Colonic mucosa (tissue), 4 donors: Measurements from ENCODE around the gene ADAP1. TPM values are rescaled to one million over a fixed set of nuclear protein-coding genes. Genes with fewer than 3 reads are reported as not detected.

ENCODE experiments used
- DNase-seq: peaks from one replicate; pipeline ENCODE4 v3.0.0-alpha.2; 2020
- H3K27ac ChIP-seq: fragments of 200-600 bp; one replicate; pipeline ENCODE4 v1.8.0; 2021
- H3K27me3 ChIP-seq: fragments of 200-600 bp; one replicate; pipeline ENCODE4 v1.8.0; 2021
- H3K36me3 ChIP-seq: fragments of 200-600 bp; one replicate; pipeline ENCODE4 v1.8.0; 2021
- H3K4me1 ChIP-seq: fragments of 200-600 bp; one replicate; pipeline ENCODE4 v1.8.0; 2021; ENCODE audit warnings: mild to moderate bottlenecking
- H3K4me3 ChIP-seq: fragments of 200-600 bp; one replicate; pipeline ENCODE4 v1.8.0; 2021
- H3K9ac ChIP-seq, 2 donors: one replicate each; pipeline ENCODE4 v1.7.0; 2013; ENCODE audit warnings: control low read depth in 2 of 2, low read depth in 2 of 2, low read length in 2 of 2
- H3K9me3 ChIP-seq: fragments of 200-600 bp; one replicate; pipeline ENCODE4 v1.8.0; 2021
- intact Hi-C: fragments of 100-400 bp; cut with DNase I; formaldehyde crosslinking; loops from one replicate; pipeline ENCODE4 v1.14.1; 2022
- total RNA-seq, 2 donors: library from RNA; stranded (reverse); fragmentation: NEBNext Ultra II Directional in 1 of 2; extraction: Animal tissue kit (Norgen Biotek cat#: 25700) in 1 of 2; gene quantifications; one replicate each; pipeline ENCODE4 v1.2.1, GENCODE V29; 2021
- TF ChIP-seq, protein P1 (sequence below): fragments of 200-600 bp; IDR thresholded peaks from one replicate; pipeline ENCODE4 v1.8.0; 2022; ENCODE audit warnings: antibody characterized with exemption, mild to moderate bottlenecking
- donor health status: healthy.
- donor health status: DM: no; HTN: no; CAD: no.
- donor health status: DM: no; HTN: no; CAD: no.

The ADAP1 gene
- total RNA-seq, 2 donors from 2014 or later, result 107 to 201 TPM

DNA sequence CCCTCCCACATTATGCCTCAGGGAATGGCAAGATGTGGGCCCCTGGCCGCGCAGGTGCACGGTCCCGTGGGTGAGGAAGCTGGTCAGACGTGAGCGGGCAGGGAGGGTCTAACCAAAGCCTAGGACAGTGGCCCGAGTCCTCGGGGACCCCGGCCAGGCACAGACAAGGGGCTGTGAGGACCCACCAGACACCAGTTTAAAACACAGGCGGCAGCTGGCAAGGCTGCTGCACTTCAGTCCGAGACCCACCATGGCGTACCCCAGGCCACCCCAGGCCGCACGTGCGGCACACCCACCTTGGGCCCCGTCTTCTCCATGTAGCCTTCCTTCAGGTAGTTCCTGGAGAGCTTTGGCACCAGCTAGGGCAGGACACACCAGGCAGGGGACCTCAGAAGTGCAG is 54.7 kb downstream of the ADAP1 start:
- TF ChIP-seq, protein P1, sequence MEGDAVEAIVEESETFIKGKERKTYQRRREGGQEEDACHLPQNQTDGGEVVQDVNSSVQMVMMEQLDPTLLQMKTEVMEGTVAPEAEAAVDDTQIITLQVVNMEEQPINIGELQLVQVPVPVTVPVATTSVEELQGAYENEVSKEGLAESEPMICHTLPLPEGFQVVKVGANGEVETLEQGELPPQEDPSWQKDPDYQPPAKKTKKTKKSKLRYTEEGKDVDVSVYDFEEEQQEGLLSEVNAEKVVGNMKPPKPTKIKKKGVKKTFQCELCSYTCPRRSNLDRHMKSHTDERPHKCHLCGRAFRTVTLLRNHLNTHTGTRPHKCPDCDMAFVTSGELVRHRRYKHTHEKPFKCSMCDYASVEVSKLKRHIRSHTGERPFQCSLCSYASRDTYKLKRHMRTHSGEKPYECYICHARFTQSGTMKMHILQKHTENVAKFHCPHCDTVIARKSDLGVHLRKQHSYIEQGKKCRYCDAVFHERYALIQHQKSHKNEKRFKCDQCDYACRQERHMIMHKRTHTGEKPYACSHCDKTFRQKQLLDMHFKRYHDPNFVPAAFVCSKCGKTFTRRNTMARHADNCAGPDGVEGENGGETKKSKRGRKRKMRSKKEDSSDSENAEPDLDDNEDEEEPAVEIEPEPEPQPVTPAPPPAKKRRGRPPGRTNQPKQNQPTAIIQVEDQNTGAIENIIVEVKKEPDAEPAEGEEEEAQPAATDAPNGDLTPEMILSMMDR, result no peak
- H3K27ac ChIP-seq, result no peak overlapping the region
- H3K36me3 ChIP-seq, result peaks cover 4% of the 10 kb centered on the region

DNA sequence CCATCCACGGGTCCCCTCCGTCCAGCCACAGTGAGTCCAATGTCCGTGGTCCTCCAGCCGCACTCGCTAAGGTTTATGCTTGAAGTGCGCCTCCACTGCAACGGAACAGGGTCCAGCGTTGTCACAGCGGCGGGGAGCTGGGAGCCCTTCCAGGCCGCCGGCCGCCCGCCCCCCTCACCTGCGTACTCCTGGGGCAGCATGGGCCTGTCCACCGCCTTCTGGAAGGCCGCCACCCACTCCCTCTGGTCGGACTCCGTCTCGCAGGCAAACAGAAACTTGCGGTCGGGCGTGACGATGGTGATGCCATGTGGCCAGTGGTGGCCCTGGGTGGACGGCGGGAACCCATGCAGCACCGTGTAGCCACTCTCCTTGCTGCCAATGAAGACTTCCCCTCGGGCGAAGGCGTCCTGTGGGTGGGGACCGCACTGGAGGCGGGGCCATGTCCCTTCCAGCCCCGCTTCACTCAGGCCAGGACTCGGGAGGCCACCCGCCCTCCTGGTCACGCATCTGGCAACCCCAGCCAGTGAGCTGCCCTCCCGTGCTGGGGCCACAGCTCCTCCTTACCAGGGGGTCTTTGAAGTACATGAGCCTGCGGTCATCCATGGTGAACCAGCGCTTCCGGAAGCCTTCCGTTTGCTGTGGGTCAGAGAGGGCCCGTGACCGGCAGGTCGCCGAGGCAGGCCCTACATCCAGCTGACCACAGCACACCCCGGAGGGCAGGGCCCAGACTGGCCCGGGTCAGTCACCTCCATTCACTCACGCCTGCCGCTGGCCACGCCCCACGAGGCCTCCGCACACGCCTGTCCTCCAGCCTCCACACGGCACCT is 55.4 kb downstream of the ADAP1 start:
- Histone ChIP-seq H3K27me3 (no peaks in the 10 kb centered on the region), H3K9ac (no peak overlapping the region), H3K9me3 (no peaks in the 10 kb centered on the region), H3K4me1 (peaks cover 4% of the 10 kb centered on the region), H3K27ac (no peak overlapping the region), H3K4me3 (no peak overlapping the region), H3K36me3 (peaks cover 4% of the 10 kb centered on the region)
- intact Hi-C loops, result no loop called here
- no peak for DNase-seq
- TF ChIP-seq, protein P1, result no peak

More for the DNA sequence above, 54.7 kb downstream of the ADAP1 start:
- H3K9ac ChIP-seq, result no peak overlapping the region
- no peaks in the 10 kb centered on the region for H3K9me3 ChIP-seq
- H3K27me3 ChIP-seq, result no peaks in the 10 kb centered on the region
- H3K4me1 ChIP-seq, result peaks cover 4% of the 10 kb centered on the region
- no peak for DNase-seq
- intact Hi-C loops, result no loop called here
- H3K4me3 ChIP-seq, result no peak overlapping the region

DNA sequence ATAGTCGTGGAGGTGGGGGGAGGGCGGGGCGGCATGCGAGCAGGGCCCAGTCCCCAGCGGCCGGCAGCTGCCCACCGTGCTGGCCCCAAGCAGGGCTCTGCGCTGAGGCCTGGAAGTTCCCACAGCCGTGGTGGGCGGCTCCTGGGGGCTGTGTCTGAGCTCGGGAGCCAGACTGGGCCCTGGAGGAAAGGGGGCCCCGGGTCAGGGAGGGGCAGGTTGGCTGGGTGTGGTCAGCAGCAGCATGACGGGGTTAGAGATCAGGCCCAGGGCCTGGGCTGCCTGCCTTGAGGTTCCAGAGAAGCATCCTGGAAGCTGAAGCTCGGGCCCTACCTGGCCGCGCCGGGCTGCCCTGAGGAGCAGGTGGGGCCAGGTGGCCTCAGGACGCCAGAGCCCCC is 56.0 kb downstream of the ADAP1 start:
- Histone ChIP-seq H3K4me3 (no peak overlapping the region), H3K9ac (no peak overlapping the region), H3K9me3 (no peaks in the 10 kb centered on the region), H3K27ac (no peak overlapping the region), H3K27me3 (no peaks in the 10 kb centered on the region), H3K4me1 (peaks cover 4% of the 10 kb centered on the region), H3K36me3 (peaks cover 4% of the 10 kb centered on the region)
- intact Hi-C loops, result no loop called here
- TF ChIP-seq, protein P1, result no peak
- DNase-seq, result no peak

DNA sequence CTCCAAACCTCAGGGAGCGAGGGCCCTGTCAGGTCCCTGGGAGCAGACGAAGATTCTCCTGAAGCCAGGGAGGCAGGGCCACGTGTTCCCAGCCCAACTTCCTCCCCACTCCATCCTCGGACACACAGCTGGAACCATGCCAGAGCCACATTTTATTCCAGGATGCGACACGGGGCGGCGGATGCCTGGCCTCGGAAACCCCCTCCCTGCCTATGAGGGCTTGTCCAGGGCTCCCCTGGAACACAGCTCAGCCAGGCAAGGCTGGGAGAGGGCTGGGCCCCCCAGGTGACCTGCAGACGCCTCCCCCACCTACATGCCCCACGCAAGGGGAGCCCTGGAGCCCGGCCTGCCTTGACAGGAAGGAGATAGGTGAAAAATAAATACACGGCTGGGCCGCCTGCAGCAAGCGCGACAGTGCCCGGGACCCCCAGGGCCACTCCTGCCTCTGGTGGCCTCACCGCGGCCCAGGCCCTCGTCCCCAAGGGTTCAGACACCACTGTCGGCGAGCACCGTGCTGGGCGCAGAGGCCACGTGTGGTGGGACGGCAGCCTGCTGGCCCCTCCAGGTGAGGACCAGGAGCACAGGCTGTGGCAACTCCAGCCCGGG is 56.6 kb downstream of the ADAP1 start:
- no peak overlapping the region for H3K27ac ChIP-seq

DNA sequence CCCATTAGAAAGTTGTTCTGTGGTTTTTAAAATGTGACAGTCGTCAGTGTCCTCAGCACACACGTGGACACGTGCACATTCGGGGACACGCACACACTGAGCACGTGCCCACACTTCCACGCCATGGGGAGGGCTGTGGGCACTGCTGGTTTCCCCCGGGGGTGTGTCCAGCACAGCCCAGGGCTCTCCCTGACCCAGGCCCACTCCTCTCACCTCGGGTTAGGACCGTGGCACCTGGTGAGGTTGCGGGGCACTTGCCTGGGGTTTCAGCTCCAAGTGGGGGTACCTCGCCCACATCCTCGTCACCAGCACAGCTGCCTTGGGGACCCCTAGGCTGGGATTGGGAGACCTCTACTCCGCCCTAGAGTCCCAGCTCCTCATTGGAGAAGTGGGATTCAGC is 57.4 kb downstream of the ADAP1 start:
- H3K4me1 ChIP-seq, result peaks cover 4% of the 10 kb centered on the region
- TF ChIP-seq, protein P1, result no peak
- H3K4me3 ChIP-seq, result no peak overlapping the region
- intact Hi-C loops, result no loop called here
- H3K9ac ChIP-seq, result no peak overlapping the region
- no peaks in the 10 kb centered on the region for H3K9me3 ChIP-seq
- H3K27ac ChIP-seq, result no peak overlapping the region
- no peaks in the 10 kb centered on the region for H3K27me3 ChIP-seq
- DNase-seq, result no peak
- peaks cover 4% of the 10 kb centered on the region for H3K36me3 ChIP-seq

More for the DNA sequence above, 56.6 kb downstream of the ADAP1 start:
- H3K9ac ChIP-seq, result no peak overlapping the region
- TF ChIP-seq, protein P1, result no peak
- H3K4me1 ChIP-seq, result peaks cover 4% of the 10 kb centered on the region
- H3K9me3 ChIP-seq, result no peaks in the 10 kb centered on the region
- DNase-seq, result no peak
- H3K27me3 ChIP-seq, result no peaks in the 10 kb centered on the region
- intact Hi-C loops, result no loop called here
- H3K36me3 ChIP-seq, result peaks cover 4% of the 10 kb centered on the region
- H3K4me3 ChIP-seq, result no peak overlapping the region
